ENCODE results near the gene GLCCI1. TPM values are rescaled to one million over a fixed set of nuclear protein-coding genes. Genes with fewer than 3 reads are reported as not detected.

Gene GLCCI1
- total RNA-seq, 1 experiment from 2014 or later: 4.6 TPM

- TF ChIP-seq ZBTB33 (IDR thresholded peaks at IDR 0.05; ENCODE audit: extremely low read depth, insufficient replicate concordance, low read length) (no peak), EZH2phosphoT487 (IDR thresholded peaks at IDR 0.05; ENCODE audit: borderline replicate concordance) (no peak)
Measured at GRCh38 chr7:8005279-8005678, 36.7 kb downstream of the GLCCI1 start (continued).

DNA sequence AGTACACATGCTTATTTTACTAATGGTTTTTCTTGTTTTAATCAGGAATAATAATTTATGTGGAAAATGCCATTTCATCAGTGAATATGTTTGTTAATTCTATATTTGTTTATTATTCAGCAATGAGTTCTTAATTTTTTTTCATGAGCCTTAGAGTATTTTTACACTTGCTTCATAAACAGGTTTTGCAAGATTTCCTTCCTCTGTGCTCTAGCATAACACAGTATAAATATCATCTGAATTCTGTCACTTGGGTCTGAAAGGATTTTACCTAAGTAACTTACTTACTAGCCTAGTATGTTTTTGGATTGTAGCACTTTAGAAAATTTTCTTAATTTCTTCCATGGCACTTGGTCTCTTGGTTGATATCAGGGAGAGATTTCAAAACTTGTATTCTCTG, 45.8 kb downstream of the GLCCI1 start:
- CTCF ChIA-PET: no interaction called here

More for the DNA sequence above, 45.8 kb downstream of the GLCCI1 start:
- no peaks in the 10 kb centered on the region for H3K9me2 ChIP-seq (ENCODE audit: insufficient read depth)
- no peaks in the 10 kb centered on the region for H3K79me2 ChIP-seq (ENCODE audit: insufficient read depth, low read length)
- no peaks in the 10 kb centered on the region for H3K36me3 ChIP-seq (ENCODE audit: control insufficient read depth in 1 of 2, insufficient read depth in 2 of 2, low read length in 2 of 2)
- ChIA-PET POLR2A (no interaction called here), RAD21 (ENCODE audit: low non-redundant PET in 1 of 2, low total read pairs in 2 of 2, uncharacterized antibody in 2 of 2, unreplicated experiment in 2 of 2) (no interaction called here)
- BruUV-seq (replicated peaks): no TSS peak
- DNase-seq (ENCODE audit: low read depth, low spot score) (no peak), ATAC-seq (no peak)
- no peak overlapping the region for H3K27ac ChIP-seq (ENCODE audit: low read depth, low read length)
- no peak overlapping the region for H2AFZ ChIP-seq (ENCODE audit: low read depth, low read length, poor library complexity, severe bottlenecking)
- no peaks in the 10 kb centered on the region for H3K27me3 ChIP-seq (ENCODE audit: insufficient read depth, low read length)
- H3K4me2 ChIP-seq (ENCODE audit: low read length): no peak overlapping the region
- no peaks in the 10 kb centered on the region for H4K20me1 ChIP-seq (ENCODE audit: insufficient read depth)
- intact Hi-C loops (cut with micrococcal nuclease): no loop called here
- H3K9ac ChIP-seq (ENCODE audit: low read length): no peak overlapping the region
- no peak overlapping the region for H3K4me3 ChIP-seq (replicated peaks in 1 of 2; ENCODE audit: low read depth in 1 of 2, low read length in 2 of 2)
- H3K4me1 ChIP-seq (ENCODE audit: control insufficient read depth in 1 of 2, insufficient read depth in 2 of 2, low read length in 2 of 2): no peaks in the 10 kb centered on the region
- no peaks in the 10 kb centered on the region for H3K9me3 ChIP-seq (ENCODE audit: control insufficient read depth in 1 of 2, insufficient read depth in 1 of 2, low read depth in 1 of 2, low read length in 2 of 2)
- TF ChIP-seq SRF (IDR thresholded peaks at IDR 0.05; ENCODE audit: low read depth): no peak
- no peak for TF ChIP-seq YY1 (IDR thresholded peaks at IDR 0.05; ENCODE audit: extremely low read depth, insufficient replicate concordance, low read depth, low read length)
- no peak for TF ChIP-seq SIN3A (IDR thresholded peaks at IDR 0.05; ENCODE audit: low read depth)
- TF ChIP-seq FOSL1 (IDR thresholded peaks at IDR 0.05; ENCODE audit: low read depth): no peak
- TF ChIP-seq, protein P1, sequence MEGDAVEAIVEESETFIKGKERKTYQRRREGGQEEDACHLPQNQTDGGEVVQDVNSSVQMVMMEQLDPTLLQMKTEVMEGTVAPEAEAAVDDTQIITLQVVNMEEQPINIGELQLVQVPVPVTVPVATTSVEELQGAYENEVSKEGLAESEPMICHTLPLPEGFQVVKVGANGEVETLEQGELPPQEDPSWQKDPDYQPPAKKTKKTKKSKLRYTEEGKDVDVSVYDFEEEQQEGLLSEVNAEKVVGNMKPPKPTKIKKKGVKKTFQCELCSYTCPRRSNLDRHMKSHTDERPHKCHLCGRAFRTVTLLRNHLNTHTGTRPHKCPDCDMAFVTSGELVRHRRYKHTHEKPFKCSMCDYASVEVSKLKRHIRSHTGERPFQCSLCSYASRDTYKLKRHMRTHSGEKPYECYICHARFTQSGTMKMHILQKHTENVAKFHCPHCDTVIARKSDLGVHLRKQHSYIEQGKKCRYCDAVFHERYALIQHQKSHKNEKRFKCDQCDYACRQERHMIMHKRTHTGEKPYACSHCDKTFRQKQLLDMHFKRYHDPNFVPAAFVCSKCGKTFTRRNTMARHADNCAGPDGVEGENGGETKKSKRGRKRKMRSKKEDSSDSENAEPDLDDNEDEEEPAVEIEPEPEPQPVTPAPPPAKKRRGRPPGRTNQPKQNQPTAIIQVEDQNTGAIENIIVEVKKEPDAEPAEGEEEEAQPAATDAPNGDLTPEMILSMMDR (IDR thresholded peaks at IDR 0.05 in 2 of 3, conservative IDR thresholded peaks at IDR 0.05 in 1 of 3; ENCODE audit: borderline replicate concordance in 1 of 3, insufficient read depth in 1 of 3, low read depth in 2 of 3, low read length in 2 of 3): no peak
- TF ChIP-seq CBX3 (IDR thresholded peaks at IDR 0.05; ENCODE audit: low read depth): no peak
- no peak for TF ChIP-seq ZBTB33 (IDR thresholded peaks at IDR 0.05; ENCODE audit: extremely low read depth, insufficient replicate concordance, low read length)
- TF ChIP-seq TCF7L2 (IDR thresholded peaks at IDR 0.05; ENCODE audit: borderline replicate concordance, extremely low read depth, insufficient read depth, insufficient read length): no peak

Data from HCT116 (cell line).